NCI-H82 treated with DMSO at 0.1 percent for 48 hours (cell line): ENCODE results near the gene CDK5.

Source experiments
- DNase-seq: peaks from one replicate; lab custom pipeline; 2025; ENCODE audit not compliant: unreplicated experiment; lab: John Stamatoyannopoulos, UW

CDK5 gene

GRCh38 chr7:151087245-151088018, 29.7 kb upstream of the CDK5 start:
- DNase-seq = no peak

DNA sequence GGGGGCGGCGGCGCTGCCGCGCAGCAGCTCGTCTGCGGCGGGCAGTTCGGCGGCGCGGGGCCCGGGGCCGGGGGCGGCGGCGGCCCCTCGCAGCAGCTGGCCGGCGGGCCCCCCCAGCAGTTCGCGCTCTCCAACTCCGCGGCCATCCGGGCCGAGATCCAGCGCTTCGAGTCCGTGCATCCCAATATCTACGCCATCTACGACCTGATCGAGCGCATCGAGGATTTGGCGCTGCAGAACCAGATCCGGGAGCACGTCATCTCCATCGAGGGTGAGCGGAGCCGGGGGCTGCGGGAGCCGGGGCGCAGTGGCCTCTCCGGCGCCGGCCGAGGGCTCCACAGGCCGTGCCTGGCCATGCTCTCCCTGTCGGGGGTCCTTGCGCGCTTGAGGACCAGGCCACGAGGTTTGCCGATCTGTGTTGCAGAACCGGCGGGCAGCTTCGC, 29.1 kb upstream of the CDK5 start:
- no peak for DNase-seq

GRCh38 chr7:151085691-151086620, 28.3 kb upstream of the CDK5 start, which contains the start of gene AGAP3:
Gene AGAP3, plus strand, starts transcription at chr7:151086475. Its CDS starts 267 bp downstream, at chr7:151086742.
- peak; percentile 75 for DNase-seq

- DNase-seq = no peak
These were observed 27.6 kb upstream of the CDK5 start for GRCh38 chr7:151085329-151085690.

DNA sequence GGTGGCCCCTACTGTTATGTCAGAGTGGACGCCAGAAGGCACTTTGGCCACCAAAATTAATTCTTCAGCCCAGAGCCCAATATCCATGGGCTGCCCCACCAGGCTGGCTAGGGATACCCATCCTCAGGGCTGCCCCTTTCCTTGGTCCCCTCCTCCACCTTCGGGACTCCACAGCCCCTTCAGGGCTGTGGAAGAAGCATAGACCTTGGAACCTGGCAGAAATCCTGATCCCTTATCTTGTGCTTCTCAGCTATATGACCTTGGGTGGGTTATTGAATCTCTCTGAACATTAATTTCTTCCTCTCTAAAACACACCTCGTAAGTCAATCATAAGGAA, 26.1 kb upstream of the CDK5 start:
- no peak for DNase-seq

- peak; percentile 44 for DNase-seq
These were observed 25.6 kb upstream of the CDK5 start, which contains the start of gene TMUB1 for GRCh38 chr7:151083071-151083823. Gene TMUB1, minus strand, starts transcription at chr7:151083493. Its CDS starts 930 bp downstream, at chr7:151082563.

DNA sequence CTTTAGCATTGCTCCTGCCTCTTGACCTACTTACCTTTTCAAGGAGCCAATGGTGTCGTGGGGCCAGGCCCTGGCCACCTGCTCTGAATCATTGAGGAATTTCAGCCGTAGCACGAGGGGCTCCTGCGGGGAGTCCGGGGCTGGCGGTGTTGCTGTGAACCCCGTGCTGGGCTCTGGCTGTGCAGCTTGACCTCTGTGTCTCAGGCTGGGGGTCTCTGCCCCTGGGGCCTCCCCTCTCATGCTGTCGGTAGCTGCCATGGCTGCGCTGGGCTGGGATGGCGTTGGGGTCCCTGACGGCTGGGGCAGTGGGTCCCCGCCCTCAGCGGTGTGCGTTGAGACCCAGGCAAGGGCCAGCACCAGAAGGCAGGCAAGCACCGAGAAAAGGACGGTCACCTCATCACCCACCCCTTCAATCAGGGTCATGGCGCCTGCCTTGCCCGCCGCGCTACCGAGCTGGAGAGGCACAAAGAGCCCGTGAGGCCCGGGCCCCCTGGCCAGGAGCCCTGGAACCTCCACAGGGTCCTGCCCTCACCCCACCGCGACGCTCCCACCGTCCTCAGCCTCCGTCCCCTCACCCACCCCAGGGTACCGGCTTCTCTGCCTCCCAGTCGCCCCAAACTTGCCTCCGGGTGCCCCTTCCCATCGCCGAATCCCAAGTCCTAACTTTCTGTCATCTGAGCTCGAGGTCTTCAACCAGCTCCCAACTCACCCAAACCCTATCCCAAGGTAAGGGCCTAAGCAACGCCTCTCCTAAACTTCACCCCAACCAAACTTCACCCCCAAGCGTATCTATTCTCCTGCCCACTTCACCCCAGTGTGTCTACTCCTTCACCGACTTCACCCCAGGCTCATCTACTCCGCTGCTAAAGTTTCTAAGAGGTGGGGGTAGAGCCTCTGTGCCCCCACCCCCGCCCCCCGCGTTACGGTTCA, 24.7 kb upstream of the CDK5 start:
- DNase-seq = no peak

DNA sequence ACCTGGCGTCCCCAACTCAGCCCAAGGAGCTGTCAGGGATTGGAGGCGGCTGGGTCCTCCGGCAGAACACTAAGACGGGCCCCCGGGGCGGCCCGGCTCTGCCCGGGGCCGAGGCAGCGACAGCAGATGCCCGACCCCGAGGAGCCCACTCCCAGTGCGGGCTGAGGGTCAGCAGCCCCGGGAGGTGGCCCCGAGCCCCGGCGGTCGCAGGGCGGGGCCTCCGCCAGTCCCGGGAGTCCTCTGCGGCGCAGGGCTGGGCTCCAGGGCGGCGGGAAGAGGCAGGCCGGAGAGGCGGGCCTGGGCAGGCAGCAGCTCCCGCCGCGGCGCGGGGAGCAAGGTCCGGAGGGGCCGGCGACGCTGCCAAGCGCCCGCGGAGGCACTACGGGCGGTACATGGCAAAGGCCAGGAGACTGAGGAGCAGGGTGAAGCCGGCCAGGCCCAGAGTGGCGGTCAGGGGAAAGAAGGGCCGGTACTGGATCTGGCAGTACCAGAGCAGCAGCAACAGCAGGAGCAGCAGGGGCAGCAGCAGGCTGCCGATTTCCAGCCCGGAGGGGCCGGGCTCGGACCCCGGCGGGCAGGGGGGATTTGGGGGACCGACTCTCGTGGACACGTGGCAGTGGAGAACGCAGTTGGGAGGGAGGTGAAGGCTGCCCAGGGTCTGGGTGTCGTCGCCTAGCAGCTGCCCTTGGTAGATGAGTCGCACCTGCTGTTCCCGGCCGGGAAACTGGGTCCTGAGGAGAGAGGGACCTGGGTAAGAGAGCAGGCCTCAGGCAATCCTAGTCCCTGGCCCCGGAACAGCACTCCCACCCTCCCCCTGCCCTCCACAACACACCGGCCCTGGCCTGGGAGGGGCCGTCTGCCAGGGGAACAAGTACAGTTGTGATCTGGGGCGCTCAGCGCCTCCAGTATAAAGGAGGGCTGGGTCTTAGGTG, 23.7 kb upstream of the CDK5 start:
- no peak for DNase-seq

DNA sequence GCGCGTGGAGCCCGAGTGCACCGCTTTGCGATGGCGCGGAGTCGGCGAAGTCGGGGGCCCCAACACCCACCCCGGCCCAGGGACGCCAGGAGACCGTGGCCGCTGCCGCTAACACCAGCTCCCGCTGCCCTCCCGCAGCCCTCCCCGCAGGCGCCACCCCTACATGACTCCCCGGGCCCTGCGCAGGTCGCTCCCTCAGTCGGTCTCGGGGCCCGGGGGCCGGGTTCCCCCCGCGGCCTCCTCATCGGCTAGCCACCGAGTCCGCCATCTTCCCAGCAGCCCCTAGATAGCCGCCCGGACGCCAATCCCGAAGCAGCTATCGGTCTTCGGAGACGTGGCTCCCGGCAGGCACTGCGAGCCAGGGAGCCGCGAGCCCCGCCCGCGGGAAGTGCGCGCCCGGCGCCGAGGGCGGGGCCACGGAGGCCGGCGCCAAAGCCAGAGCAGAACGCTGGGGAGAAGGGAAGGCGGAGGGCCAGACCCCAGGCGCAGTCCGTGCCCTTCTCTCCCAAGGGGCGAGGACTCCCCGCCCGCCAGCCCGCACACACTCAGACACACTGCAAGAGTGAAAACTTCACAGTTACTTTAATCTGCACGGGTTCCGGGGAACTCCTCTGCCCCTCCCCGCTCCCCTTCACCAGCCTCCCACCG, 22.9 kb upstream of the CDK5 start, which contains the start of gene FASTK:
TSS of gene FASTK (minus strand) at position 288 of the 648 bp plus-strand sequence. CDS start at position 245, 43 bp downstream.
- DNase-seq = peak; percentile 65

DNA sequence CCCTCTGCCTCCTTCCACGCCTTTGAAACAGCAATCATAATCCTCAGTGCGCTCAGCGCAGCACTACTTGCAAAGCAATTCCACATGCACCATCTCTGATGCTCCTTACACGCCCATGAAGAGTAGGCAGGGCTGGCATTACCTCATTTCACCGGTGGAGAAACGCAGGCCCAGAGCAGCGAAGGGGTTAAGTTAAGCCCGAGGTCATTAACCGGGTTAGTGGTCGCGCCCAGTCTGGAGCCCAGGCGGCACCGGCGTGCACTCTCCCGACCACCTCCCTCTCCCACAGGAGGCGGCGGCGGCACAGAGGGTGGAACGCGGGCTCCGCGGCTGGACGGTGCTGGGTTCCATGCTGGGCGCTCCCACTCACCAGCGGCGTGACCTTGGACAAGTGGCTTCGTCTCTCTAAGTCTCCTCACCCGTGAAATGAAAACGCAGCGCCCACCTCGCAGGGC, 22.4 kb upstream of the CDK5 start:
- no peak for DNase-seq

- no peak for DNase-seq
These were observed 21.7 kb upstream of the CDK5 start for GRCh38 chr7:151079199-151079910.

GRCh38 chr7:151078233-151079040, 20.7 kb upstream of the CDK5 start:
- DNase-seq = no peak

DNA sequence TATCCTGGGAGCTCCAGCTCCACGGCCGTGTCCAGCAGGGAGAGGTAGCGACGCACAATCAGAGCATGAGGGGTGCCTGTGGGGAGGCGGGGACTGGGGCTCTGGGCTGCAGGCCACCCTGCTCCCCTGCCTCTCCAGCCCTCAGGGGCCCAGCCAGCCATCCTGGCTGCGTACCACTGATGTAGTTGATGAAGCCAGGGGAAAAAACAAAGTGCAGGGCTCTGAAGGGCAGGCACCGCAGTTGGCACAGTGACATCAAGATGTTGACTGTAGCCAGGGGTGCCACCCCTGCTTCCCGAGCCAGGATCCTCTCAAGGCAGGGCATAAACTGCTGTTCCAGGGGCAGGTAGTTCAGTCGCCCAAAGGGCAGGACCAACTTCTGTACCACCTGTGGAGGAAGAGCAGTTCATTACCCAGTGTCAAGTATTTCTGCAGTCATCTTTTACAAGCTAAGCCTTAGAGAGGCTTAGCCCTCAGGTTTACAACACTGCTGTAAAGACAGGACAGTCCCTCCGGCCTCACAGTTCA, 20.1 kb upstream of the CDK5 start:
- no peak for DNase-seq

- DNase-seq = no peak
These were observed 19.4 kb upstream of the CDK5 start for GRCh38 chr7:151076863-151077704.

DNA sequence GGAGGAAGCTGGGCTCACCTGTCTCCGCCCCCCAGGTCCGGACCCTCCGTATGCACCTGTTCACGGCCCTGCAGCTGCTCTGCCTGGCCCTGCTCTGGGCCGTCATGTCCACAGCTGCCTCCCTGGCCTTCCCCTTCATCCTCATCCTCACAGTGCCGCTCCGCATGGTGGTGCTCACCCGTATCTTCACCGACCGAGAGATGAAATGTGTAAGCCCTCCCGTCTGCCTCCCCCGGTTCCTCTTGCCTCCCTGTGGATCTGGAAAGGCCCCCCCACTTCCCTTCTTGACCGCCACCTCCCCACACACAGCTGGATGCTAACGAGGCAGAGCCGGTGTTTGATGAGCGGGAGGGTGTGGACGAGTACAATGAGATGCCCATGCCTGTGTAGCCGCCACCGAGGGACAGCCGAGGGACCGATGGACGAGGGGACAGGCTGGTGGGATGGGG, 18.3 kb upstream of the CDK5 start:
- no peak for DNase-seq

DNA sequence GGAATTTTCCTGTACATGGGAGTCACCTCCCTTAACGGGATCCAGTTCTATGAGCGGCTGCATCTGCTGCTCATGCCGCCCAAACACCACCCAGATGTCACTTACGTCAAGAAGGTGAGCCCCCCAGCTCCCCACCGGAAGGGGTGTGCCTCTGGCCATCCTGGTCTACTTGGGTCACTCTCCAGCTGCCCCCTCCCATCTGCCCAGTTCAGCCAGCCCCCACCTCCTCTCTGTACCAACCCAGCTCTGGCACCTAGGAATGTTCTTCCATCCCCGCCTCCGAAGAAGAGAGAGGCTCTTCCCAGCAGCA, 17.9 kb upstream of the CDK5 start:
- no peak for DNase-seq
